H9 (cell line): ENCODE measurements around the gene ZNF335. TPM values are rescaled to one million over a fixed set of nuclear protein-coding genes. Genes with fewer than 3 reads are reported as not detected.

Source experiments
- DNase-seq: peaks from one replicate; pipeline ENCODE4 v3.0.0-alpha.2; 2017
- H2AFZ ChIP-seq: one replicate; pipeline ENCODE4 v1.6.1; 2013; ENCODE audit warnings: mild to moderate bottlenecking, low read length, control low read depth, moderate library complexity
- H2AK5ac ChIP-seq: 2 replicates; pipeline ENCODE4 v1.6.1; 2013; ENCODE audit warnings: low read length, control low read depth, mixed read lengths; ENCODE audit not compliant: insufficient read length
- H2BK120ac ChIP-seq: one replicate; pipeline ENCODE4 v1.6.1; 2013; ENCODE audit warnings: low read depth, mild to moderate bottlenecking, low read length, control low read depth, inconsistent platforms; ENCODE audit not compliant: poor library complexity, severe bottlenecking
- H2BK12ac ChIP-seq: 2 replicates; pipeline ENCODE4 v1.6.1; 2013; ENCODE audit warnings: low read length, control low read depth, mixed read lengths, low read depth; ENCODE audit not compliant: insufficient read length
- H2BK15ac ChIP-seq: 2 replicates; pipeline ENCODE4 v1.6.1; 2013; ENCODE audit warnings: low read depth, low read length, control low read depth
- H2BK20ac ChIP-seq: one replicate; pipeline ENCODE4 v1.6.1; 2013; ENCODE audit warnings: low read depth, mild to moderate bottlenecking, low read length, control low read depth, inconsistent platforms; ENCODE audit not compliant: poor library complexity, severe bottlenecking
- H2BK5ac ChIP-seq: 2 replicates; pipeline ENCODE4 v1.6.1; 2013; ENCODE audit warnings: low read length, control low read depth, mixed read lengths; ENCODE audit not compliant: insufficient read length
- H3K14ac ChIP-seq: 2 replicates; pipeline ENCODE4 v1.6.1; 2013; ENCODE audit warnings: low read length, control low read depth; ENCODE audit not compliant: insufficient read depth
- H3K18ac ChIP-seq: 2 replicates; pipeline ENCODE4 v1.6.1; 2013; ENCODE audit warnings: low read depth, mild to moderate bottlenecking, mixed read lengths, low read length, control low read depth; ENCODE audit not compliant: insufficient read length
- H3K23ac ChIP-seq: 2 replicates; pipeline ENCODE4 v1.6.1; 2013; ENCODE audit warnings: low read length, control low read depth, mixed read lengths, low read depth; ENCODE audit not compliant: insufficient read length
- H3K23me2 ChIP-seq: 2 replicates; pipeline ENCODE4 v1.6.1; 2013; ENCODE audit warnings: low read depth, mild to moderate bottlenecking, mixed read lengths, low read length, control low read depth; ENCODE audit not compliant: insufficient read length, poor library complexity, severe bottlenecking
- H3K27ac ChIP-seq: 2 replicates; pipeline ENCODE4 v1.5.1; 2013; ENCODE audit warnings: low read length, control low read depth, mixed read lengths, low read depth; ENCODE audit not compliant: insufficient read length
- H3K27me3 ChIP-seq: 2 replicates; pipeline ENCODE4 v1.6.1; 2013; ENCODE audit warnings: low read length, control low read depth, inconsistent platforms; ENCODE audit not compliant: insufficient read depth
- H3K4ac ChIP-seq: 2 replicates; pipeline ENCODE4 v1.6.1; 2013; ENCODE audit warnings: low read depth, mild to moderate bottlenecking, control low read depth, inconsistent platforms, low read length, moderate library complexity
- H3K4me1 ChIP-seq: 2 replicates; pipeline ENCODE4 v1.6.1; 2013; ENCODE audit warnings: low read length, control low read depth, inconsistent platforms; ENCODE audit not compliant: insufficient read depth
- H3K4me2 ChIP-seq: 2 replicates; pipeline ENCODE4 v1.6.1; 2013; ENCODE audit warnings: low read length, control low read depth, mixed read lengths; ENCODE audit not compliant: insufficient read length, insufficient read depth
- H3K56ac ChIP-seq: 2 replicates; pipeline ENCODE4 v1.6.1; 2013; ENCODE audit warnings: low read depth, mild to moderate bottlenecking, mixed read lengths, low read length, control low read depth; ENCODE audit not compliant: insufficient read length
- H3K79me1 ChIP-seq: 2 replicates; pipeline ENCODE4 v1.6.1; 2013; ENCODE audit warnings: low read depth, mild to moderate bottlenecking, moderate library complexity, low read length, control low read depth, inconsistent platforms; ENCODE audit not compliant: insufficient read depth, poor library complexity, severe bottlenecking
- H3K79me2 ChIP-seq: 2 replicates; pipeline ENCODE4 v1.6.1; 2013; ENCODE audit warnings: low read length, control low read depth, inconsistent platforms; ENCODE audit not compliant: insufficient read depth
- H3K9ac ChIP-seq: 2 replicates; pipeline ENCODE4 v1.6.1; 2013; ENCODE audit warnings: low read length, control low read depth, mixed read lengths; ENCODE audit not compliant: insufficient read length; ENCODE audit errors: extremely low read depth
- H3K9me3 ChIP-seq: one replicate; pipeline ENCODE4 v1.6.1; 2013; ENCODE audit warnings: low read depth, low read length, inconsistent platforms; ENCODE audit not compliant: control insufficient read depth
- H3T11ph ChIP-seq: one replicate; pipeline ENCODE4 v1.6.1; 2013; ENCODE audit warnings: mild to moderate bottlenecking, low read length, control low read depth, inconsistent platforms
- H4K20me1 ChIP-seq: one replicate; pipeline ENCODE4 v1.6.1; 2013; ENCODE audit not compliant: control insufficient read depth, insufficient read length, insufficient read depth
- H4K5ac ChIP-seq: 2 replicates; pipeline ENCODE4 v1.6.1; 2013; ENCODE audit warnings: low read depth, mild to moderate bottlenecking, mixed read lengths, low read length, control low read depth; ENCODE audit not compliant: insufficient read length
- H4K8ac ChIP-seq: replicated peaks from 2 replicates; pipeline ENCODE4 v1.6.1; 2013; ENCODE audit warnings: low read length, control low read depth, mixed read lengths, low read depth; ENCODE audit not compliant: insufficient read length
- H4K91ac ChIP-seq: 2 replicates; pipeline ENCODE4 v1.6.1; 2013; ENCODE audit warnings: low read depth, mild to moderate bottlenecking, moderate library complexity, mixed read lengths, low read length, control low read depth; ENCODE audit not compliant: insufficient read length
- H3K27ac Mint-ChIP-seq, 3 experiments: 2 replicates in 2 of 3; 3 replicates in 1 of 3; pipeline ENCODE4 v1.8.0; 2020 to 2021; ENCODE audit warnings: mixed read lengths in 3 of 3, mild to moderate bottlenecking in 1 of 3, moderate library complexity in 1 of 3
- H3K27me3 Mint-ChIP-seq: 2 replicates; pipeline ENCODE4 v1.8.0; 2021; ENCODE audit warnings: low read depth, mild to moderate bottlenecking, moderate library complexity, mixed read lengths
- H3K36me3 Mint-ChIP-seq, 3 experiments: 2 replicates in 2 of 3; 3 replicates in 1 of 3; pipeline ENCODE4 v1.8.0; 2020 to 2021; ENCODE audit warnings: low read depth in 3 of 3, mixed read lengths in 3 of 3; ENCODE audit not compliant: insufficient read depth in 1 of 3
- H3K4me1 Mint-ChIP-seq, 2 experiments: 2 replicates each; pipeline ENCODE4 v1.8.0; 2020; ENCODE audit warnings: mixed read lengths in 2 of 2
- H3K4me3 Mint-ChIP-seq, 2 experiments: 2 replicates in 1 of 2; 3 replicates in 1 of 2; pipeline ENCODE4 v1.8.0; 2020 to 2021; ENCODE audit warnings: mild to moderate bottlenecking in 2 of 2, mixed read lengths in 2 of 2, moderate library complexity in 1 of 2
- H3K9me3 Mint-ChIP-seq, 2 experiments: 2 replicates in 1 of 2; 3 replicates in 1 of 2; pipeline ENCODE4 v1.8.0; 2020; ENCODE audit warnings: mild to moderate bottlenecking in 2 of 2, mixed read lengths in 2 of 2, moderate library complexity in 1 of 2
- CTCF ChIP-seq: fragments of 200-600 bp; sonication (generic); conservative IDR thresholded peaks from 3 replicates; pipeline ENCODE4 v1.8.0; 2021; ENCODE audit warnings: antibody characterized with exemption, mild to moderate bottlenecking
- WGBS: extraction: QIAGEN DNeasy Blood & Tissue Kit; methylation state at CpG from one replicate; pipeline ENCODE4 v1.1.7; 2013; ENCODE audit warnings: missing lambda C conversion rate, low lambda C conversion rate, mixed read lengths; ENCODE audit not compliant: insufficient read length; ENCODE audit errors: extremely low coverage; 5-methylcytosine and 5-hydroxymethylcytosine counted together
- total RNA-seq: library from RNA; stranded (reverse); gene quantifications from 2 replicates; pipeline ENCODE4 v1.2.1, GENCODE V29; 2021

ZNF335 gene
- total RNA-seq, 1 experiment from 2014 or later: 21.1 TPM

- Histone ChIP-seq H4K8ac (no peak overlapping the region), H4K91ac (no peak overlapping the region), H2BK120ac (no peak overlapping the region), H3K23ac (no peak overlapping the region), H3K18ac (no peak overlapping the region), H3K56ac (no peak overlapping the region), H3K27ac (no peak overlapping the region), H3K14ac (no peak overlapping the region), H3K27me3 (no peaks in the 10 kb centered on the region), H3K79me1 (no peaks in the 10 kb centered on the region), H2BK15ac (no peak overlapping the region), H2BK20ac (no peak overlapping the region), H3K4me2 (no peak overlapping the region), H3K4me1 (no peaks in the 10 kb centered on the region), H2AK5ac (no peak overlapping the region), H2BK5ac (no peak overlapping the region), H3K23me2 (no peaks in the 10 kb centered on the region), H4K5ac (no peak overlapping the region), H3K9ac (no peak overlapping the region), H3K79me2 (no peaks in the 10 kb centered on the region), H4K20me1 (peaks cover 4% of the 10 kb centered on the region), H2AFZ (no peak overlapping the region), H2BK12ac (no peak overlapping the region), H3K9me3 (no peaks in the 10 kb centered on the region), H3K4ac (no peak overlapping the region), H3T11ph (no peak overlapping the region)
- Mint-ChIP-seq H3K27ac (no peak overlapping the region), H3K4me1 (peaks cover 0 to 4% of the 10 kb centered on the region in 2 experiments; a peak in 1 of 4 replicates), H3K36me3 (peaks cover 18 to 59% (median 37%) of the 10 kb centered on the region in 3 experiments; a peak in 6 of 7 replicates), H3K4me3 (no peak overlapping the region), H3K27me3 (no peaks in the 10 kb centered on the region; the same call in 1 of the 2 replicates), H3K9me3 (no peaks in the 10 kb centered on the region)
- TF ChIP-seq CTCF: no peak
- no CpG with 5 or more reads among the region's 9 CpGs for WGBS
- DNase-seq: no peak
Observed at GRCh38 chr20:45950330-45950646, 21.7 kb downstream of the ZNF335 start.
